ENCODE results near the gene SRPK2. TPM values are rescaled to one million over a fixed set of nuclear protein-coding genes. Genes with fewer than 3 reads are reported as not detected.
A peak's percentile ranks its signal among the peaks of the same experiment; 100 is the strongest.
"Not testable (repeated sequence)": the region's sequence is repeated elsewhere in the genome, so short reads cannot be mapped to it uniquely, and the experiment has no call there.

The SRPK2 gene
- total RNA-seq, 1 experiment from 2014 or later: 58.2 TPM

DNA sequence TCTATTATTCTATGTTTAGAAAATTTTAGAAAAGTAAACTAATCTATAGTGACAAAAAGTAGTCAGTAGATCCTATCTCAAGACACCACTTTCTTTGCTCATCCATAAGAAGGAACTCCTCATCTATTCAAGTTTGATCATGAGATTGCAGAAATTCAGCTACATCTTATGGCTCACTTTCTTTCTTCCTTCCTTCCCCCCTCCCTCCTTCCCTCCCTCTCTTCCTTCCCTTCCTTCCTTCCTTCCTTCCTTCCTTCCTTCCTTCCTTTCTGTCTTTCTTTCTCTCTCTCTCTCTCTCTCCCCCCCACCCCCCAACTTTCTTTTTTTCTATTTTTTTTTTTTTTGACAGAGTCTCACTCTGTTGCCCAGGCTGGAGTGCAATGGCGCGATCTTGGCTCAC is 35.3 kb upstream of the SRPK2 start:
- Histone ChIP-seq H3K4me1 (ENCODE audit: control insufficient read depth, insufficient read depth, low read length) (no peaks in the 10 kb centered on the region), H3K4me3 (ENCODE audit: low read depth in 2 of 2, low read length in 2 of 2) (no peak overlapping the region), H3K27ac (ENCODE audit: low read length) (no peak overlapping the region), H3K9me3 (ENCODE audit: control insufficient read depth, insufficient read depth, low read depth, low read length) (no peaks in the 10 kb centered on the region), H3K27me3 (ENCODE audit: control insufficient read depth, insufficient read depth, low read length) (no peaks in the 10 kb centered on the region), H3K36me3 (ENCODE audit: control insufficient read depth, insufficient read depth, low read length) (no peaks in the 10 kb centered on the region)
- DNase-seq (ENCODE audit: low read depth, low spot score) (no peak), ATAC-seq (no peak)
- ChIA-PET CTCF (no interaction called here), POLR2A (interaction anchor here (0.7 kb wide), 1 partner anchor 148 kb away, joined by 9 read pairs; no protein-coding TSS in a partner anchor)
- BruUV-seq (replicated peaks): no TSS peak
- TF ChIP-seq, protein P1, sequence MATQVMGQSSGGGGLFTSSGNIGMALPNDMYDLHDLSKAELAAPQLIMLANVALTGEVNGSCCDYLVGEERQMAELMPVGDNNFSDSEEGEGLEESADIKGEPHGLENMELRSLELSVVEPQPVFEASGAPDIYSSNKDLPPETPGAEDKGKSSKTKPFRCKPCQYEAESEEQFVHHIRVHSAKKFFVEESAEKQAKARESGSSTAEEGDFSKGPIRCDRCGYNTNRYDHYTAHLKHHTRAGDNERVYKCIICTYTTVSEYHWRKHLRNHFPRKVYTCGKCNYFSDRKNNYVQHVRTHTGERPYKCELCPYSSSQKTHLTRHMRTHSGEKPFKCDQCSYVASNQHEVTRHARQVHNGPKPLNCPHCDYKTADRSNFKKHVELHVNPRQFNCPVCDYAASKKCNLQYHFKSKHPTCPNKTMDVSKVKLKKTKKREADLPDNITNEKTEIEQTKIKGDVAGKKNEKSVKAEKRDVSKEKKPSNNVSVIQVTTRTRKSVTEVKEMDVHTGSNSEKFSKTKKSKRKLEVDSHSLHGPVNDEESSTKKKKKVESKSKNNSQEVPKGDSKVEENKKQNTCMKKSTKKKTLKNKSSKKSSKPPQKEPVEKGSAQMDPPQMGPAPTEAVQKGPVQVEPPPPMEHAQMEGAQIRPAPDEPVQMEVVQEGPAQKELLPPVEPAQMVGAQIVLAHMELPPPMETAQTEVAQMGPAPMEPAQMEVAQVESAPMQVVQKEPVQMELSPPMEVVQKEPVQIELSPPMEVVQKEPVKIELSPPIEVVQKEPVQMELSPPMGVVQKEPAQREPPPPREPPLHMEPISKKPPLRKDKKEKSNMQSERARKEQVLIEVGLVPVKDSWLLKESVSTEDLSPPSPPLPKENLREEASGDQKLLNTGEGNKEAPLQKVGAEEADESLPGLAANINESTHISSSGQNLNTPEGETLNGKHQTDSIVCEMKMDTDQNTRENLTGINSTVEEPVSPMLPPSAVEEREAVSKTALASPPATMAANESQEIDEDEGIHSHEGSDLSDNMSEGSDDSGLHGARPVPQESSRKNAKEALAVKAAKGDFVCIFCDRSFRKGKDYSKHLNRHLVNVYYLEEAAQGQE (IDR thresholded peaks at IDR 0.05; ENCODE audit: insufficient read depth in 1 of 2, low read depth in 2 of 2, low read length in 1 of 2): no peak
- no peak for TF ChIP-seq TCF7L2 (IDR thresholded peaks at IDR 0.05; ENCODE audit: low read depth, low read length)
- TF ChIP-seq POLR2AphosphoS5 (IDR thresholded peaks at IDR 0.05; ENCODE audit: low read depth, low read length): no peak
- TF ChIP-seq, protein P2, sequence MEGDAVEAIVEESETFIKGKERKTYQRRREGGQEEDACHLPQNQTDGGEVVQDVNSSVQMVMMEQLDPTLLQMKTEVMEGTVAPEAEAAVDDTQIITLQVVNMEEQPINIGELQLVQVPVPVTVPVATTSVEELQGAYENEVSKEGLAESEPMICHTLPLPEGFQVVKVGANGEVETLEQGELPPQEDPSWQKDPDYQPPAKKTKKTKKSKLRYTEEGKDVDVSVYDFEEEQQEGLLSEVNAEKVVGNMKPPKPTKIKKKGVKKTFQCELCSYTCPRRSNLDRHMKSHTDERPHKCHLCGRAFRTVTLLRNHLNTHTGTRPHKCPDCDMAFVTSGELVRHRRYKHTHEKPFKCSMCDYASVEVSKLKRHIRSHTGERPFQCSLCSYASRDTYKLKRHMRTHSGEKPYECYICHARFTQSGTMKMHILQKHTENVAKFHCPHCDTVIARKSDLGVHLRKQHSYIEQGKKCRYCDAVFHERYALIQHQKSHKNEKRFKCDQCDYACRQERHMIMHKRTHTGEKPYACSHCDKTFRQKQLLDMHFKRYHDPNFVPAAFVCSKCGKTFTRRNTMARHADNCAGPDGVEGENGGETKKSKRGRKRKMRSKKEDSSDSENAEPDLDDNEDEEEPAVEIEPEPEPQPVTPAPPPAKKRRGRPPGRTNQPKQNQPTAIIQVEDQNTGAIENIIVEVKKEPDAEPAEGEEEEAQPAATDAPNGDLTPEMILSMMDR (IDR thresholded peaks at IDR 0.05): no peak
- TF ChIP-seq SIN3A (IDR thresholded peaks at IDR 0.05; ENCODE audit: borderline replicate concordance, insufficient read depth, low read depth, low read length): no peak
- intact Hi-C loops (cut with micrococcal nuclease; ENCODE audit: unreplicated experiment) (loop anchor here (10.0 kb wide), 1 partner anchor 309 kb away; no protein-coding TSS in a partner anchor), in situ Hi-C loops (cut with HindIII; ENCODE audit: low pct_unique_long_range_greater_than_20kb, low sequenced_read_pairs) (no loop called here)

DNA sequence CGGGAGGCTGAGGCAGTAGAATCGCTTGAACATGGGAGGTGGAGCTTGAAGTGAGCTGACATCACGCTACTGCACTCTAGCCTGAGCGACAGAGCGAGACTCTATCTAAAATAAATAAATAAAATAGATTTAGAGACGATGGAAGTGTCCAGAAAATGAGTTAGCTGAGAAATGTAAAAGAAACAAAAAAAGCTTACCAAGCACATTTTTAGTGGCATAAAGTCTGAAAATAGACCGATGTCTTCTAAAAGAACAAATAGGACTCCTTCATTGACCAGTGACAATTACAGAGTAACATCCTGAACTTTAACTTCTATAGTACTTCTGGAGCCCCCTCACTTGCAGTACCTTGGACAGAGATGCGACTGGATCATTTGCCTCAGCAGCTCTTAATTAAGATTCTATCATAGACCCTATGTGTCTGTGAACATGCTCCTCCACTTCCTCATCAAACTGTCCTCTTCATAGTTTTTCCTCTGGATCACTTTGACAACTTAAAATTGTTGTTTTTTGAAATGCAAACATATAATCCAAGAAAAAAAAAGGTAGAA is 25.2 kb upstream of the SRPK2 start:
- CTCF ChIA-PET: no interaction called here
- POLR2A ChIA-PET: no interaction called here

DNA sequence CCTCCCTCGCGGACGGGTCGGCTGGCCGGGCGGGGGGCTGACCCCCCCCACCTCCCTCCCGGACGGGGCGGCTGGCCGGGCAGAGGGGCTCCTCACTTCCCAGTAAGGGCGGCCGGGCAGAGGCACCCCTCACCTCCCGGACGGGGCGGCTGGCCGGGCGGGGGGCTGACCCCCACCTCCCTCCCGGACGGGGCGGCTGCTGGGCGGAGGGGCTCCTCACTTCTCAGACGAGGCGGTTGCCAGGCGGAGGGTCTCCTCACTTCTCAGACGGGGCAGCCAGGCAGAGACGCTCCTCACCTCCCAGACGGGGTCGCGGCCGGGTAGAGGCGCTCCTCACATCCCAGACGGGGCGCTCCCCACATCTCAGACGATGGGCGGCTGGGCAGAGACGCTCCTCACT is 22.1 kb upstream of the SRPK2 start:
- H3K36me3 ChIP-seq (ENCODE audit: control insufficient read depth, insufficient read depth, low read length); H3K4me3 ChIP-seq (ENCODE audit: low read depth in 2 of 2, low read length in 2 of 2); H3K27ac ChIP-seq (ENCODE audit: low read length); H3K4me1 ChIP-seq (ENCODE audit: control insufficient read depth, insufficient read depth, low read length); DNase-seq (ENCODE audit: low read depth, low spot score); POLR2A ChIA-PET; H3K27me3 ChIP-seq (ENCODE audit: control insufficient read depth, insufficient read depth, low read length); ATAC-seq; CTCF ChIA-PET; in situ Hi-C loops (cut with HindIII; ENCODE audit: low pct_unique_long_range_greater_than_20kb, low sequenced_read_pairs); intact Hi-C loops (cut with micrococcal nuclease; ENCODE audit: unreplicated experiment); H3K9me3 ChIP-seq (ENCODE audit: control insufficient read depth, insufficient read depth, low read depth, low read length); BruUV-seq (replicated peaks): not testable (repeated sequence)

More for the DNA sequence above, 25.2 kb upstream of the SRPK2 start:
- Histone ChIP-seq H3K4me3 (ENCODE audit: low read depth in 2 of 2, low read length in 2 of 2) (no peak overlapping the region), H3K4me1 (ENCODE audit: control insufficient read depth, insufficient read depth, low read length) (no peaks in the 10 kb centered on the region; the same call in 1 of the 2 replicates), H3K27ac (ENCODE audit: low read length) (no peak overlapping the region), H3K27me3 (ENCODE audit: control insufficient read depth, insufficient read depth, low read length) (no peaks in the 10 kb centered on the region), H3K36me3 (ENCODE audit: control insufficient read depth, insufficient read depth, low read length) (no peaks in the 10 kb centered on the region), H3K9me3 (ENCODE audit: control insufficient read depth, insufficient read depth, low read depth, low read length) (no peaks in the 10 kb centered on the region)
- TF ChIP-seq, protein P1 (IDR thresholded peaks at IDR 0.05; ENCODE audit: insufficient read depth in 1 of 2, low read depth in 2 of 2, low read length in 1 of 2): peak; percentile 58 to 82; a peak in 2 of 4 replicates
- no peak for TF ChIP-seq POLR2AphosphoS5 (IDR thresholded peaks at IDR 0.05; ENCODE audit: low read depth, low read length)
- ATAC-seq (no peak), DNase-seq (ENCODE audit: low read depth, low spot score) (no peak)
- in situ Hi-C loops (cut with HindIII; ENCODE audit: low pct_unique_long_range_greater_than_20kb, low sequenced_read_pairs) (no loop called here), intact Hi-C loops (cut with micrococcal nuclease; ENCODE audit: unreplicated experiment) (no loop called here)
- no TSS peak for BruUV-seq (replicated peaks)

DNA sequence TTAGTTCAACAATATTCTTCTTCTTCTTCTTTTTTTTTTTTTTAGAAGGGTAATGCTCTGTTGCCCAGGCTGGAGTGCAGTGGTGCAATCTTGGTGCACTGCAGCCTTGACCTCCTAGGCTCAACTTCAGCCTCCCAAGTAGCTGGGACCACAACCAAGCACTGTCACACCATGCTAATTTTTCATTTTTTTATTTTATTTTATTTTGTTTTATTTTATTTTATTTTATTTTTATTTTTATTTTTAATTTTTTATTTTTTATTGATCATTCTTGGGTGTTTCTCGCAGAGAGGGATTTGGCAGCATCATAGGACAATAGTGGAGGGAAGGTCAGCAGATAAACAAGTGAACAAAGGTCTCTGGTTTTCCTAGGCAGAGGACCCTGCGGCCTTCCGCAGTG is 21.1 kb upstream of the SRPK2 start:
- BruUV-seq (replicated peaks); H3K27me3 ChIP-seq (ENCODE audit: control insufficient read depth, insufficient read depth, low read length); intact Hi-C loops (cut with micrococcal nuclease; ENCODE audit: unreplicated experiment); H3K27ac ChIP-seq (ENCODE audit: low read length); H3K36me3 ChIP-seq (ENCODE audit: control insufficient read depth, insufficient read depth, low read length); H3K9me3 ChIP-seq (ENCODE audit: control insufficient read depth, insufficient read depth, low read depth, low read length); H3K4me3 ChIP-seq (ENCODE audit: low read depth in 2 of 2, low read length in 2 of 2); H3K4me1 ChIP-seq (ENCODE audit: control insufficient read depth, insufficient read depth, low read length); ATAC-seq; in situ Hi-C loops (cut with HindIII; ENCODE audit: low pct_unique_long_range_greater_than_20kb, low sequenced_read_pairs); CTCF ChIA-PET; DNase-seq (ENCODE audit: low read depth, low spot score): not testable (repeated sequence)
- POLR2A ChIA-PET: interaction anchor here (0.6 kb wide), 1 partner anchor 117 kb away, joined by 3 read pairs; no protein-coding TSS in a partner anchor
